HepG2 (cell line): Measurements from ENCODE around the gene ZDHHC14.

Source experiments
- CTCF ChIP-seq: sonication (generic); formaldehyde crosslinking; IDR thresholded peaks from 2 replicates; pipeline ENCODE4 v1.5.0; 2020; ENCODE audit warnings: mild to moderate bottlenecking, missing genetic modification reagents, moderate library complexity
- MYNN ChIP-seq: sonication (generic); formaldehyde crosslinking; IDR thresholded peaks from 2 replicates; pipeline ENCODE4 v1.4.0; 2020; ENCODE audit warnings: mild to moderate bottlenecking, low read depth, missing genetic modification reagents
- REPIN1 ChIP-seq: sonication (generic); formaldehyde crosslinking; IDR thresholded peaks from 2 replicates; pipeline ENCODE4 v1.8.0; 2022; ENCODE audit warnings: missing genetic modification reagents, low read depth, mild to moderate bottlenecking, borderline replicate concordance
- ZNF7 ChIP-seq: IDR thresholded peaks from 2 replicates; pipeline ENCODE4 v1.6.1; 2016; ENCODE audit warnings: missing biosample characterization, missing genetic modification reagents
- ZNF710 ChIP-seq: sonication (generic); formaldehyde crosslinking; IDR thresholded peaks from 2 replicates; pipeline ENCODE4 v1.5.0; 2020; ENCODE audit warnings: mild to moderate bottlenecking, missing genetic modification reagents, borderline replicate concordance

GRCh38 chr6:157410045-157410444 is 29.1 kb downstream of the ZDHHC14 start:
- TF ChIP-seq CTCF (CRISPR knock-in tag) = no peak
- no peak for TF ChIP-seq MYNN (CRISPR knock-in tag)
- no peak for TF ChIP-seq ZNF7 (CRISPR knock-in tag)
- no peak for TF ChIP-seq ZNF710 (CRISPR knock-in tag)
- TF ChIP-seq REPIN1 = no peak
